ENCODE results near the gene CUL5. TPM values are rescaled to one million over a fixed set of nuclear protein-coding genes. Genes with fewer than 3 reads are reported as not detected.

CUL5 gene
- total RNA-seq, 1 experiment from 2014 or later, result 37.7 TPM

- H3K4me2 ChIP-seq (ENCODE audit: insufficient read depth, insufficient read length, low read length), result no peak overlapping the region
- no peaks in the 10 kb centered on the region for H3K79me1 ChIP-seq (ENCODE audit: insufficient read depth, low read depth, low read length, poor library complexity, severe bottlenecking)
- no peaks in the 10 kb centered on the region for H3K79me2 ChIP-seq (ENCODE audit: insufficient read depth, low read length)
- H4K5ac ChIP-seq (ENCODE audit: insufficient read length, low read depth, low read length), result no peak overlapping the region
- H3K18ac ChIP-seq (ENCODE audit: insufficient read length, low read depth, low read length), result no peak overlapping the region
- no peak overlapping the region for H3K23ac ChIP-seq (ENCODE audit: insufficient read length, low read depth, low read length)
- Mint-ChIP-seq H3K4me3 (no peak overlapping the region), H3K36me3 (ENCODE audit: insufficient read depth in 1 of 3, low read depth in 3 of 3) (peaks cover 11 to 51% (median 45%) of the 10 kb centered on the region in 3 experiments), H3K4me1 (peaks cover 0 to 4% of the 10 kb centered on the region in 2 experiments; a peak in 1 of 4 replicates), H3K9me3 (no peaks in the 10 kb centered on the region), H3K27ac (peak overlapping the region in 1 of 3 experiments; percentile 68; a peak in 1 of 7 replicates), H3K27me3 (ENCODE audit: low read depth) (no peaks in the 10 kb centered on the region)
- H2BK15ac ChIP-seq (ENCODE audit: low read depth, low read length), result no peak overlapping the region
- no peak overlapping the region for H3K9ac ChIP-seq (ENCODE audit: extremely low read depth, insufficient read length, low read length)
- no peak overlapping the region for H2BK20ac ChIP-seq (ENCODE audit: low read depth, low read length, poor library complexity, severe bottlenecking)
- H2AK5ac ChIP-seq (ENCODE audit: insufficient read length, low read length), result no peak overlapping the region
- H4K91ac ChIP-seq (ENCODE audit: insufficient read length, low read depth, low read length), result no peak overlapping the region
- H2BK12ac ChIP-seq (ENCODE audit: insufficient read length, low read depth, low read length), result no peak overlapping the region
- H3K4ac ChIP-seq (ENCODE audit: low read depth, low read length), result no peak overlapping the region
- no peak overlapping the region for H3T11ph ChIP-seq (ENCODE audit: low read length)
- H2AFZ ChIP-seq (ENCODE audit: low read length), result no peak overlapping the region
- H3K23me2 ChIP-seq (ENCODE audit: insufficient read length, low read depth, low read length, poor library complexity, severe bottlenecking), result no peaks in the 10 kb centered on the region
- H3K27me3 ChIP-seq (ENCODE audit: insufficient read depth, low read length), result no peaks in the 10 kb centered on the region
- H2BK120ac ChIP-seq (ENCODE audit: low read depth, low read length, poor library complexity, severe bottlenecking), result no peak overlapping the region
- no peak for DNase-seq
- H3K56ac ChIP-seq (ENCODE audit: insufficient read length, low read depth, low read length), result no peak overlapping the region
- no peaks in the 10 kb centered on the region for H4K20me1 ChIP-seq (ENCODE audit: control insufficient read depth, insufficient read depth, insufficient read length)
- TF ChIP-seq CTCF (conservative IDR thresholded peaks at IDR 0.05), result no peak
- H4K8ac ChIP-seq (replicated peaks; ENCODE audit: insufficient read length, low read depth, low read length), result no peak overlapping the region
- H3K4me1 ChIP-seq (ENCODE audit: insufficient read depth, low read length), result no peaks in the 10 kb centered on the region
- H3K27ac ChIP-seq (ENCODE audit: insufficient read length, low read depth, low read length), result no peak overlapping the region
- no peaks in the 10 kb centered on the region for H3K9me3 ChIP-seq (ENCODE audit: control insufficient read depth, low read depth, low read length)
- H3K14ac ChIP-seq (ENCODE audit: insufficient read depth, low read length), result no peak overlapping the region
- no peak overlapping the region for H2BK5ac ChIP-seq (ENCODE audit: insufficient read length, low read length)
- WGBS (ENCODE audit: extremely low coverage, insufficient read length, low lambda C conversion rate), result no CpG with 5 or more reads among the region's 4 CpGs
Measured at GRCh38 chr11:108093128-108093904, 84.6 kb downstream of the CUL5 start.
